ENCODE results near the gene NKIRAS2.

The NKIRAS2 gene

DNA sequence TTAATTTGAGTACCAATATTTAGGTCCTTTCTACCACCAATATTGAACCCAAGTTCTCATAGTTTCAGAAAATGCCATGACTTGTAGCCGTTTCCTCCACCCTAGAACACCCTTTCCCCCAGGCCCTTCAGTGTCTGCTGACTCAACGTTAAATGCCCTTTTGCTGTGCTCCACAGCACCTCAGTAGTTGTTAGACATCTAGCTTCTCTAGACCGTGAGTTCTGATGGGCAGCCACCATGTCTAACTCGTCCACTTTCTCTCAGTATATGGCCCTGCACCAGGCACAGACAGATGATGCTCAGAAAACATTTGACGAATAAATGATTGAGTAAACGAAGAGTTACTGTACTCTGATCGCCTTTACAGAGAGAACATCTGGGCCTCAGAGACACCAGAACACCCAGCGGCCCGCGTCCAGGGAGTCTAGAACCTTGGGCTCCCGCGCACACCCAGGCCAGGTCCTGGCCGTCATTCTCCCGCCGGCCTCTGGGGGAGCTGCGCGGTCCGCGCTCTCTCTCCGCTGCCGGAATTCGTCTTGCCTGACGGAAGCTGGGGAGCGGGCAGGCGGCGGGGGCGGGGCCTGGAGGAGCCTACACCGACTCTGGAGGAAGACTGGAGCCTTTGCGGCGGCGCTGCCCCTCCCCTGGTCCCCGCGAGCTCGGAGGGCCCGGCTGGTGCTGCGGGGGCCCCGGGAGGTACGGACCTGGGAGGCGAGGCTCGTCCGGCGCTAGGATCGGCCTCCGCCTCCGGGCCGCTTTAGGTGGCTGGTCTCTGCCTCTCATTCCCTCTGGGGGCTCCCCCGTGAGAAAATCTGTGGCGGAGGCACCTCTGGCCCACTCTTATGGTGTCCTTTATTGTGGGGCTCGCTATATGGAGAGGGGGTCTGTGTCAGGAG is at the start of gene NKIRAS2:
Gene NKIRAS2 (plus strand): TSS at position 582 of the 896 bp plus-strand sequence. CDS start 1,488 bp downstream, outside the sequence.
- Histone ChIP-seq H3K4me1 (ENCODE audit: insufficient read depth, low read length) (peaks cover 27% of the 10 kb centered on the region), H3K4me3 (ENCODE audit: low read length) (peak within 1 kb of the TSS; percentile 91), H3K36me3 (ENCODE audit: insufficient read depth, low read length) (peaks cover 28% of the 10 kb centered on the region), H3K9me3 (ENCODE audit: low read length) (no peaks in the 10 kb centered on the region), H3K27me3 (ENCODE audit: insufficient read depth, low read length) (no peaks in the 10 kb centered on the region), H2AFZ (ENCODE audit: low read depth, low read length) (peak within 1 kb of the TSS; percentile 11)

DNA sequence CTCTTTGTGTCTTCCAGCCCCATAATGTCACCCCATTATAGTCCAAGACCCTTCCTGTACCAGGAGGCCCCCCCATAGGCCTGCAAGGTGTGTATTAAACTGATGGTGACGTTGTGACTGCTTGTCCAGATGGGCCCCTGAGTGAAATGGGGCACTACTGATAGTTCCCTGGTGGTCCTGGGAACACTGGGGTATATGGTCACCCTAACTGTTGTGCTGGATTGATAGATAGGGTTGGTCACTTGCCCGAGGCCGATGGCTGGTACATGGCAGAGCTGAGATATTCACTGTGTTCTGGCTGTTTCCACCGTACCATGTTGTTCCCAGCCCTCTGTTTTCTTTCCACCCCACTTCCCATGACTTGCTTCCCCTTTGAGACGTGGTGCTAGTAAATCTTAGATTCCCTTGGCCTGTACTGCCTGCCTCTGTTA is 49.0 kb upstream of the NKIRAS2 start:
- Histone ChIP-seq H3K27me3 (ENCODE audit: insufficient read depth, low read length) (no peaks in the 10 kb centered on the region), H3K4me3 (ENCODE audit: low read length) (no peak overlapping the region), H3K4me1 (ENCODE audit: insufficient read depth, low read length) (peaks cover 9% of the 10 kb centered on the region), H3K9me3 (ENCODE audit: low read length) (peaks cover 7% of the 10 kb centered on the region), H2AFZ (ENCODE audit: low read depth, low read length) (no peak overlapping the region), H3K36me3 (ENCODE audit: insufficient read depth, low read length) (peaks cover 72% of the 10 kb centered on the region)

DNA sequence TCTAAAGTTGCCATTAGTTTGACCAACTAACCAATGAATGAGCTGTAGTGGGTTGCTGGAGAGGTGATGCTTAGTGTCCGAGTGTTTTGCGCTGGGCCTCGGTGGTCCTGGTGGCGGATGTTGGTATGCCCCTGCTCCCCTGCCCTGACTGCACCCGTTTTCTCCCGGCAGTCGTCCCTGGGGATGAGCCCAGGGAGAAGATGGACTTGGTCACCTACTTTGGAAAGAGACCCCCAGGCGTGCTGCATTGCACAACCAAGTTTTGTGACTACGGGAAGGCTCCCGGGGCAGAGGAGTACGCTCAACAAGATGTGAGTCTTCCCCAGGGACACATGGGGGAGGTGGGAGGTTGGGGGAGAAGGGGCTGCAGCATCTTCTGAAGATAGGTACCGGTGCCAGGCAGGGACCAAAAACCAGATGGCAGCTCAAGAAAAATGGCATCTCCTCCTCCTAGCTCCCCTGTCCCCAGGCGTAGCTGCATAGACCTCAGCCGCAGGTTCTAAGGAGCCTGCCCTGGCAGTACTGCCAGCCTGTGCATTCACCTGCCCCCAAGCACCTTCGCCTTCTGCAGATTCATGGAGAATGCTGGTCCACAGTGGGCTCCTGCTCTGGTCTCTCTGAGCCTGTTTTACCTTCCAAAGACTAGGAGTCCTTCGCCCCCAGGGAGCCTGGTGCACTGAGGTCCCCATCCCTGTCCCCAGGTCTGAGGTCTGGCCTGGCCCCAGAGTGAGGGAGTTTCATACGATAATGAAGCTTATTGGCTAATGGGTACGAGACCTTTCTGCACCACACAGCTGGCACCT is 48.0 kb upstream of the NKIRAS2 start:
- Histone ChIP-seq H2AFZ (ENCODE audit: low read depth, low read length) (no peak overlapping the region), H3K4me1 (ENCODE audit: insufficient read depth, low read length) (peaks cover 4% of the 10 kb centered on the region), H3K36me3 (ENCODE audit: insufficient read depth, low read length) (peaks cover 81% of the 10 kb centered on the region), H3K4me3 (ENCODE audit: low read length) (no peak overlapping the region), H3K9me3 (ENCODE audit: low read length) (peaks cover 7% of the 10 kb centered on the region), H3K27me3 (ENCODE audit: insufficient read depth, low read length) (no peaks in the 10 kb centered on the region)

DNA sequence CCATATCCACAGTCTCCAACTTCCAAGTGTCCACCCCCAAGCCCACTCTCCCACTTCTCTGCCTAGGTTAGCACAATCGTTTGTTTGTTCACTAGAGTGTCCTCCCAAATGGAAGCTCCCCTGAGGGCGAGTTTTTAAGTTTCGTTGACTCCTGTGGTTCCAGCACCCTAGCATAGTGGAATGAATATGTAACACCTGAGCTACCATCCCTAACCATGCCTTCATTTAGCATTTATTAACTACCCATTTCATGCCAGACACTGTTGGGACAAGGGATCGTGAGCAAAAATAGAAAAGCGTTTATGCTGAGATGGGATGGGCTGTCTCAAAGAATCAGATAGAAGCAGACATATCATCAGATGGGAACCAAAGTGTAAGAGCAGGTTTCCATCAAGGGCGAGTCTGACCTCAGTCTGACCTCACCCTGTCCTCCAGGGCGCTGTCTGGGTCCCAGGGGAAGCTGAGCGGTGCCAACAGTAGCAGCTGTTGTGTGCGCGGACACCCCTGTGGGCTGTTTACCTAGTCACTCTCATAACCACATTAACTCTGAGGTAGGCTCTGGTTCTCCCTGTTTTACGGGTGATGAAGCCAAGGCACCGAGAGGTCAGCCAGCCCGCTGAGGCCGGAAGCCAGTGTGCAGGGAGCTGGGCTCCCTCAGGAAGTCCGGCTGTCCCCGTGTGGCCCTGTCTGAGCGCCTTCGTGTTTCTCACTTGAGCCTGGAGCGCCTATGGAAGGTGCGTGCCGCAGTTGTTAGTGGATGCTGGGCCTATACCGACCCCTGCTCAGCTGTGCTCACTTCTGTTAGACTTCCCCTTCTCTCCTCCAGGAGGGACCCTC is 47.1 kb upstream of the NKIRAS2 start:
- Histone ChIP-seq H3K4me1 (ENCODE audit: insufficient read depth, low read length) (peaks cover under 1% of the 10 kb centered on the region), H2AFZ (ENCODE audit: low read depth, low read length) (no peak overlapping the region), H3K9me3 (ENCODE audit: low read length) (peaks cover 7% of the 10 kb centered on the region), H3K27me3 (ENCODE audit: insufficient read depth, low read length) (no peaks in the 10 kb centered on the region), H3K4me3 (ENCODE audit: low read length) (no peak overlapping the region), H3K36me3 (ENCODE audit: insufficient read depth, low read length) (peaks cover 89% of the 10 kb centered on the region)

DNA sequence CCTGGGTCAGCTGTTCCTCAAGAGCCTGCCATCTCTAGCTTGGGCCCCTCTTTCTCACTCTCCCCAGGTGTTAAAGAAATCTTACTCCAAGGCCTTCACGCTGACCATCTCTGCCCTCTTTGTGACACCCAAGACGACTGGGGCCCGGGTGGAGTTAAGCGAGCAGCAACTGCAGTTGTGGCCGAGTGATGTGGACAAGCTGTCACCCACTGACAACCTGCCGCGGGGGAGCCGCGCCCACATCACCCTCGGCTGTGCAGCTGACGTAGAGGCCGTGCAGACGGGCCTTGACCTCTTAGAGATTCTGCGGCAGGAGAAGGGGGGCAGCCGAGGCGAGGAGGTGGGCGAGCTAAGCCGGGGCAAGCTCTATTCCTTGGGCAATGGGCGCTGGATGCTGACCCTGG is 46.5 kb upstream of the NKIRAS2 start:
- Histone ChIP-seq H2AFZ (ENCODE audit: low read depth, low read length) (no peak overlapping the region), H3K9me3 (ENCODE audit: low read length) (peaks cover 6% of the 10 kb centered on the region), H3K36me3 (ENCODE audit: insufficient read depth, low read length) (peaks cover 89% of the 10 kb centered on the region), H3K4me1 (ENCODE audit: insufficient read depth, low read length) (no peaks in the 10 kb centered on the region), H3K27me3 (ENCODE audit: insufficient read depth, low read length) (no peaks in the 10 kb centered on the region), H3K4me3 (ENCODE audit: low read length) (no peak overlapping the region)

DNA sequence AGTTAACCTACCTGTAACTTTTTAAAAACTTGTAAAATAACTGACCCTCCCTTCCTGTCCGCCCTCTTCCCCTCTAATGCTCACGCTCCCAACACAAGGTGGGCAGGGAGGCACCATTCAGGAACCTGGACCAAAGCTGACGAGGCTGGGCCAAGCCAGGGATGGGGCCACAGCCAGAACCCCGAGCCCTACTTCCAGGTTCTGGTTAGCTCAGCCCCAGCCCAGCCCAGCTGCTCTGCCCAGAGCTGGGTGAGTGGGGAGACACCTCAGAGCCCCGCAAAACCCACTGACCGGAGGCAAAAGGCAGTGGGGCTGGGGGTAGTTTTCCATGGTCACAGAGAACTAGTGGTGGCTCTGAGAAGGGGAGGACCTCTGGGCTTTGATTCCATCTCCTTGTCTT is 45.9 kb upstream of the NKIRAS2 start:
- Histone ChIP-seq H3K9me3 (ENCODE audit: low read length) (peaks cover 3% of the 10 kb centered on the region), H3K36me3 (ENCODE audit: insufficient read depth, low read length) (peaks cover 86% of the 10 kb centered on the region), H2AFZ (ENCODE audit: low read depth, low read length) (no peak overlapping the region), H3K27me3 (ENCODE audit: insufficient read depth, low read length) (no peaks in the 10 kb centered on the region), H3K4me1 (ENCODE audit: insufficient read depth, low read length) (no peaks in the 10 kb centered on the region), H3K4me3 (ENCODE audit: low read length) (no peak overlapping the region)

DNA sequence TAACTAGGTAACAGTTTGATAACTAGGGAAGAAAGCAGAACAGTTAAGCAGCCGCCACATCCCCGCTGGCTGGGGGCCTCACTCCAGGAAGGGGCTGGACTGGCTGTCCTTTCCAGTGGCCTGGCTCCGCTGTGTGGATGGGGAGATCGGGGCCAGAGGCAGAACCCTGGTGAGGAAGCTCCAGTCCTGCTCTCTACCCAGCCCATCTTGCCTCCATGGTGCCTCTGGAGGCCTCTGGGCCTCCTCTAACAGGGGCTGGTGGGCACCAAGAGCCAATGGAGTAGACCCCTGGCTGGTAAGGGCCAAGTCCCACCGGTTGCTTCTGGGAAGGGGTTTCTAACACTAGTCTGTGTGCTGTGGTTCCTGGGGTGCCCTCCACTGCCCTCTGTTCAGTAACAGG is 45.2 kb upstream of the NKIRAS2 start:
- Histone ChIP-seq H3K4me1 (ENCODE audit: insufficient read depth, low read length) (no peaks in the 10 kb centered on the region), H3K4me3 (ENCODE audit: low read length) (no peak overlapping the region), H2AFZ (ENCODE audit: low read depth, low read length) (no peak overlapping the region), H3K36me3 (ENCODE audit: insufficient read depth, low read length) (peaks cover 82% of the 10 kb centered on the region), H3K9me3 (ENCODE audit: low read length) (peaks cover 3% of the 10 kb centered on the region), H3K27me3 (ENCODE audit: insufficient read depth, low read length) (no peaks in the 10 kb centered on the region)

DNA sequence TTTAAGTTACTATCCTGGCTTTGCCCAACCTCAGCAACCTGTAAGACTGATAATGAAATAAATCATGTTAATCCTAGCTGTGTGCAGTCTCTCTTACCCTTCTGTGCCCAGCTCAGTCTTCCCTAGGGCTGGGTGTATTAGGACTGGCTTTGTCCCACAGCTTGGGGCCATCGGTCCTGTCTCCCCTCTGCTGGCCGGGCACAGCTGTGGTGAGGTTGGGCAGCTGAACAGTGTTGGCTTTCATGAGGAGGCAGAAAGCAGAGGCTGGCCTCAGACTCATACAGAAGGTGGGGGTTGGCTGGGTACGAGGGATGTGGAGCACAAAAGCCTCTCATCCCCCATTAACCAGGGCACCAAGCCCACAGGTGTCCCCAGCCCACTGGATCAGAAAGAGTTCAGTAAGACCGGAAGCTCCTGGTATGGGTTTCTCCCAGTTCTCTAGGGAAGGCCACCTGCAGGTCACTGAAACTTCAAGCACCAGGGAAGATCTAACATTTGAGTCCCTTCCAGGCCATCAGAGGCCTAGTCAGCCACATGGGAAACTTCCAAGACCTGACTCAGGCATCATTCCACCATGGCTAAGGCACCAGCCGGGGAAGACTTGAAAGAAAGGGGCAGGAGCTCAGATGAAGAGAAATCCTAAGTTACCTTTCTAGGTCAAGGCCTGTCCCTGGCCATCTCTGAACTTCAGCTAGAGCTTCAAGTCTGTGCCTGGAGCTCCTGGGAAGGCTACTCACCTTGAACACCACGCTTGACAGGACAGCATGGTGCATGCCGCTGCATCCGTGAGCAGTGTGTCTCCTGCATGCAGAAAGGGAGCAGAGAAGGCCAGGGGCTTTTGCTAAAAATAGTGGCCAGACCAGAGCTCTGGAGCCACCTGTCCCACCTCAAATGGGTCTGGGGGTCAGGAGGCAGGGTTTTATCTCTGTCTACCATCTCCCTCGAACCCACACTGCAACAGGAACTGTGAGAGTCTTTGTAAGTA is 44.5 kb upstream of the NKIRAS2 start:
- no peak overlapping the region for H3K4me3 ChIP-seq (ENCODE audit: low read length)
- no peak overlapping the region for H2AFZ ChIP-seq (ENCODE audit: low read depth, low read length)
- H3K27me3 ChIP-seq (ENCODE audit: insufficient read depth, low read length), result no peaks in the 10 kb centered on the region
- peaks cover 83% of the 10 kb centered on the region for H3K36me3 ChIP-seq (ENCODE audit: insufficient read depth, low read length)
- no peaks in the 10 kb centered on the region for H3K4me1 ChIP-seq (ENCODE audit: insufficient read depth, low read length)
- peaks cover 3% of the 10 kb centered on the region for H3K9me3 ChIP-seq (ENCODE audit: low read length)

DNA sequence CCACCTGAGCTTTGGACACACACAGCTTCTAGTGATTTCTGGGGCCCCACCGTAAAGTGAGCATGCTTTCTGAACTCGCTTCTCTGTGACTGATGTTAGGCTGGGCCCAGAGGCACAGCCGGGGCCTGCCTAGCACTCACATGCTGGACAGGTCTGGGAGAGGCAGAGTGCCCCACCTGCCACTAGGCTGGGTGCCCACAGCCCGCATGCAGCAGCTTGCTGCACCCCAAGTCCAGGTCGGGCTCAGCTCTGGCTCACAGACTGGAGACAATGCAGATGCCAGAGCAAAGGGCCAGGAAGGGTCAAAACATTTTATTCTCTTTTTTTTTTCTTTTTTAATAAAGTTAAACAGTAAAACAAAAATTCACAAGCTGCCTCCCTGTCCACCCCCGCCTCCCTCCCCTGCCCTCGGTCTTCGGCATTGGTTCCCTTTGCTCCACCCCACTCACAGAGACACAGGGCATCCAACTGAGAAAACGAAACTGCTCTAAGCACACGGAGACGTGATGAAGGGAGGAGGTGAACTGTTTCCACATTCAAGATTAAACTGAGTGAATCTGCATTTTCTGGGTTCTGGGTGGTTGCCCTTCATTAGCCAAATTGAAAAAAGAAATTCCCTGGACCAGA is 43.6 kb upstream of the NKIRAS2 start:
- Histone ChIP-seq H3K27me3 (ENCODE audit: insufficient read depth, low read length) (no peaks in the 10 kb centered on the region), H3K4me3 (ENCODE audit: low read length) (no peak overlapping the region), H2AFZ (ENCODE audit: low read depth, low read length) (no peak overlapping the region), H3K36me3 (ENCODE audit: insufficient read depth, low read length) (peaks cover 83% of the 10 kb centered on the region), H3K4me1 (ENCODE audit: insufficient read depth, low read length) (no peaks in the 10 kb centered on the region), H3K9me3 (ENCODE audit: low read length) (no peaks in the 10 kb centered on the region)

DNA sequence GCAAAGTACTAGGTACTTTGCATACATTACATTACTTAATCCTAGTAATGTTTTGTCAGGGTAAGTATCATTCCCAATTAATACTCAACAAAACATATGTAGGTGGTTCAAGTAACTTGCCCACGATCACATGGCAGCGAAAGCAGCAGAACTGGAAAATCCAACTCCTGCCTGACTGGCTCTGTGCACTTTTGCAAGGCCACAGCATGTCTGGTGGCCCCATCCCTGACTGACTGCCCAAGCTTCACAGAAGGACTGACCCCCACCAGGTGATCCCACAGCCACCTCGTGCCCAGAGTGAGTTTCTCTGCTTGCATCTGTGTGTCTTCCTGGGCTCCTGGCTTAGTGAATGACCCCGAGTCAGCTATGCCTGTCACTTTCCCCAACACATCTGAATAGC is 41.9 kb upstream of the NKIRAS2 start:
- Histone ChIP-seq H3K27me3 (ENCODE audit: insufficient read depth, low read length) (no peaks in the 10 kb centered on the region), H3K4me3 (ENCODE audit: low read length) (no peak overlapping the region), H3K36me3 (ENCODE audit: insufficient read depth, low read length) (peaks cover 84% of the 10 kb centered on the region), H3K4me1 (ENCODE audit: insufficient read depth, low read length) (no peaks in the 10 kb centered on the region), H2AFZ (ENCODE audit: low read depth, low read length) (no peak overlapping the region), H3K9me3 (ENCODE audit: low read length) (peaks cover 4% of the 10 kb centered on the region)

DNA sequence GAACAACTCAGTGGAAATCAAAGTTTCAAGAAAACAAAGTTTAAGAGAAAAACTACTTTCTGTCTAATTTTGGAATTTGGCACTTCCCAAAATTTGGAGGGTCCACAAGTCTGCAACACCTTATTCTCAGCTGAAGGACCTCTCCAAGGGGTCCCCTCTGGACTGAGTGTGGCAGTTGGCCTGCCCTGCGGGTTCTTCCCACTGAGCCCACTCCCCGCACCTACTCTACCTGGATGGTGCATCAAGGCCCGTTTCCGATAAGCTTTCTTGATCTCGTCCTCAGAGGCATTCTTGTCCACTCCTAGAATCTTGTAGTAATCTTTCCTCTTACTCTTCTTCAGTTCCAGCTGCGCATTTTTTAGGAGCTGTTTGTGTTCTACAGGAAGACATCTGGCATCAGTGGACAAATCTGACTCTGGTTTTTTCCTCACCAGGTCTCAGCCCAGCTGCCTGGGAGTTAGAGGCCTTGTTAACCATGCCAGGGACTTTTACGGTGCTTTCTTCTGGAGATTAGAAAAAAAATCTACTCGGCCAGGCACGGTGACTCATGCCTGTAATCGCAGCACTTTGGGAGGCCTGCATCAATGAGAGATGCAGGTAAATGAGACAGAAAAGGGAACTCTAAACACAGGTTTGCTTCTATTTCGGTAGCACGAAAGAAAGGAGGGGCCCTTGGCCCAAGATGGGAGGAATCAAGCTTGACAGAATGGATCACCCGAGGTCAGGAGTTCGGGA is 37.7 kb upstream of the NKIRAS2 start:
- H3K4me3 ChIP-seq (ENCODE audit: low read length), result no peak overlapping the region

More for the DNA sequence above, 37.7 kb upstream of the NKIRAS2 start:
- H3K27me3 ChIP-seq (ENCODE audit: insufficient read depth, low read length), result no peaks in the 10 kb centered on the region
- peaks cover 69% of the 10 kb centered on the region for H3K36me3 ChIP-seq (ENCODE audit: insufficient read depth, low read length)
- H3K4me1 ChIP-seq (ENCODE audit: insufficient read depth, low read length), result no peaks in the 10 kb centered on the region
- peaks cover 4% of the 10 kb centered on the region for H3K9me3 ChIP-seq (ENCODE audit: low read length)
- H2AFZ ChIP-seq (ENCODE audit: low read depth, low read length), result no peak overlapping the region

Measured in neuron (in vitro differentiated cells).